Mucosa of rectum (tissue), 2 donors: ENCODE results near the gene TM4SF18.

ENCODE experiments used
- H3K27ac ChIP-seq, 2 donors: one replicate each; pipeline ENCODE4 v1.7.0; 2013; ENCODE audit warnings: inconsistent platforms in 2 of 2, low read depth in 2 of 2, low read length in 2 of 2
- H3K27me3 ChIP-seq, 2 donors: one replicate each; pipeline ENCODE4 v1.7.0; 2013; ENCODE audit warnings: low read length in 2 of 2; ENCODE audit not compliant: control insufficient read depth in 2 of 2, insufficient read depth in 2 of 2
- H3K36me3 ChIP-seq, 2 donors: one replicate each; pipeline ENCODE4 v1.7.0; 2013; ENCODE audit warnings: low read length in 2 of 2; ENCODE audit not compliant: control insufficient read depth in 2 of 2, insufficient read depth in 2 of 2
- H3K4me1 ChIP-seq, 2 donors: one replicate each; pipeline ENCODE4 v1.7.0; 2013; ENCODE audit warnings: low read length in 2 of 2, mild to moderate bottlenecking in 1 of 2; ENCODE audit not compliant: control insufficient read depth in 2 of 2, insufficient read depth in 2 of 2
- H3K4me3 ChIP-seq, 2 donors: one replicate each; pipeline ENCODE4 v1.7.0; 2013; ENCODE audit warnings: low read length in 2 of 2
- H3K9ac ChIP-seq, 2 donors: one replicate each; pipeline ENCODE4 v1.7.0; 2013; ENCODE audit warnings: low read length in 2 of 2, low read depth in 1 of 2, mild to moderate bottlenecking in 1 of 2
- H3K9me3 ChIP-seq, 2 donors: one replicate each; pipeline ENCODE4 v1.7.0; 2013; ENCODE audit warnings: low read length in 2 of 2; ENCODE audit not compliant: control insufficient read depth in 2 of 2
- donor health status: healthy.
- donor health status: Normal muscosa, but diverticular disease.

Gene TM4SF18

GRCh38 chr3:149368201-149368673, 34.8 kb upstream of the TM4SF18 start:
- peaks cover 14 to 48% of the 10 kb centered on the region in 2 donors for H3K4me1 ChIP-seq
- H3K27ac ChIP-seq = peak overlapping the region in 1 of 2 donors; percentile 59
- H3K9ac ChIP-seq = no peak overlapping the region

GRCh38 chr3:149366941-149367840, 33.8 kb upstream of the TM4SF18 start:
- Histone ChIP-seq H3K4me1 (peaks cover 14 to 44% of the 10 kb centered on the region in 2 donors), H3K27ac (peak overlapping the region in 1 of 2 donors; percentile 28), H3K27me3 (no peaks in the 10 kb centered on the region), H3K36me3 (no peaks in the 10 kb centered on the region), H3K9me3 (no peaks in the 10 kb centered on the region), H3K4me3 (no peak overlapping the region), H3K9ac (no peak overlapping the region)

More at GRCh38 chr3:149368201-149368673, 34.8 kb upstream of the TM4SF18 start:
- Histone ChIP-seq H3K36me3 (no peaks in the 10 kb centered on the region), H3K9me3 (no peaks in the 10 kb centered on the region), H3K27me3 (no peaks in the 10 kb centered on the region), H3K4me3 (no peak overlapping the region)

- Histone ChIP-seq H3K4me3 (no peak overlapping the region), H3K9me3 (no peaks in the 10 kb centered on the region), H3K27me3 (no peaks in the 10 kb centered on the region), H3K27ac (no peak overlapping the region), H3K36me3 (no peaks in the 10 kb centered on the region), H3K9ac (no peak overlapping the region), H3K4me1 (peaks cover 12 to 38% of the 10 kb centered on the region in 2 donors)
These were observed 32.6 kb upstream of the TM4SF18 start for GRCh38 chr3:149366031-149366430.

GRCh38 chr3:149364624-149365023, 31.2 kb upstream of the TM4SF18 start:
- no peaks in the 10 kb centered on the region for H3K9me3 ChIP-seq
- H3K27ac ChIP-seq = no peak overlapping the region
- H3K27me3 ChIP-seq = no peaks in the 10 kb centered on the region
- H3K4me3 ChIP-seq = no peak overlapping the region
- peaks cover 9 to 24% of the 10 kb centered on the region in 2 donors for H3K4me1 ChIP-seq
- H3K9ac ChIP-seq = no peak overlapping the region
- H3K36me3 ChIP-seq = no peaks in the 10 kb centered on the region

GRCh38 chr3:149363053-149363452, 29.6 kb upstream of the TM4SF18 start:
- H3K4me1 ChIP-seq = peaks cover 0 to 11% of the 10 kb centered on the region in 2 donors
- H3K9ac ChIP-seq = no peak overlapping the region
- no peaks in the 10 kb centered on the region for H3K27me3 ChIP-seq
- H3K9me3 ChIP-seq = no peaks in the 10 kb centered on the region
- H3K4me3 ChIP-seq = no peak overlapping the region
- H3K27ac ChIP-seq = no peak overlapping the region
- H3K36me3 ChIP-seq = no peaks in the 10 kb centered on the region

GRCh38 chr3:149362366-149362765, 28.9 kb upstream of the TM4SF18 start:
- peaks cover 0 to 8% of the 10 kb centered on the region in 2 donors for H3K4me1 ChIP-seq
- no peak overlapping the region for H3K4me3 ChIP-seq
- H3K9me3 ChIP-seq = no peaks in the 10 kb centered on the region
- no peaks in the 10 kb centered on the region for H3K27me3 ChIP-seq
- no peaks in the 10 kb centered on the region for H3K36me3 ChIP-seq
- no peak overlapping the region for H3K9ac ChIP-seq
- H3K27ac ChIP-seq = no peak overlapping the region

- Histone ChIP-seq H3K27me3 (no peaks in the 10 kb centered on the region), H3K36me3 (no peaks in the 10 kb centered on the region), H3K4me3 (no peak overlapping the region), H3K9me3 (no peaks in the 10 kb centered on the region), H3K9ac (no peak overlapping the region), H3K4me1 (peaks cover 0 to 6% of the 10 kb centered on the region in 2 donors), H3K27ac (peak overlapping the region in 1 of 2 donors; percentile 36)
These were observed 23.2 kb upstream of the TM4SF18 start for GRCh38 chr3:149356630-149357029.

GRCh38 chr3:149356044-149356592, 22.7 kb upstream of the TM4SF18 start:
- H3K4me1 ChIP-seq = peaks cover 0 to 6% of the 10 kb centered on the region in 2 donors

GRCh38 chr3:149353581-149354184, 20.2 kb upstream of the TM4SF18 start:
- H3K27me3 ChIP-seq = no peaks in the 10 kb centered on the region
- no peaks in the 10 kb centered on the region for H3K36me3 ChIP-seq
- peaks cover 0 to 6% of the 10 kb centered on the region in 2 donors for H3K4me1 ChIP-seq
- no peak overlapping the region for H3K27ac ChIP-seq
- H3K9ac ChIP-seq = no peak overlapping the region
- H3K4me3 ChIP-seq = no peak overlapping the region
- no peaks in the 10 kb centered on the region for H3K9me3 ChIP-seq

More at GRCh38 chr3:149356044-149356592, 22.7 kb upstream of the TM4SF18 start:
- H3K4me3 ChIP-seq = no peak overlapping the region
- H3K27ac ChIP-seq = peak overlapping the region; percentile 27 to 36
- no peaks in the 10 kb centered on the region for H3K9me3 ChIP-seq
- H3K36me3 ChIP-seq = no peaks in the 10 kb centered on the region
- no peaks in the 10 kb centered on the region for H3K27me3 ChIP-seq
- H3K9ac ChIP-seq = no peak overlapping the region

- no peak overlapping the region for H3K27ac ChIP-seq
These were observed 19.1 kb upstream of the TM4SF18 start for GRCh38 chr3:149352556-149352955.

More at GRCh38 chr3:149352556-149352955, 19.1 kb upstream of the TM4SF18 start:
- Histone ChIP-seq H3K27me3 (no peaks in the 10 kb centered on the region), H3K4me3 (no peak overlapping the region), H3K9me3 (no peaks in the 10 kb centered on the region), H3K4me1 (peaks cover 0 to 6% of the 10 kb centered on the region in 2 donors), H3K9ac (no peak overlapping the region), H3K36me3 (no peaks in the 10 kb centered on the region)
